ENCODE data around the gene TOMM70.

Gene TOMM70

GRCh38 chr3:100324044-100324443, 76.8 kb downstream of the TOMM70 start:
- DNase-seq (ENCODE audit: low read depth), result no peak

- no peak for DNase-seq (ENCODE audit: low read depth)
These were observed 80.9 kb downstream of the TOMM70 start for GRCh38 chr3:100319951-100320350.

- DNase-seq (ENCODE audit: low read depth), result no peak
These were observed 83.0 kb downstream of the TOMM70 start for GRCh38 chr3:100317912-100318311.

GRCh38 chr3:100316641-100317069, 84.2 kb downstream of the TOMM70 start:
- DNase-seq (ENCODE audit: low read depth), result peak; percentile 18
